GM21737 (cell line): ENCODE results near the gene CAMTA1.
"Not testable (repeated sequence)": the region's sequence is repeated elsewhere in the genome, so short reads cannot be mapped to it uniquely, and the experiment has no call there.

ENCODE experiments used
- ATAC-seq: cut with Tn5 transposase; IDR thresholded peaks from one replicate; pipeline ENCODE4 v1.9.1; 2021; ENCODE audit warnings: mild to moderate bottlenecking, moderate library complexity; ENCODE audit not compliant: unreplicated experiment

CAMTA1 gene

DNA sequence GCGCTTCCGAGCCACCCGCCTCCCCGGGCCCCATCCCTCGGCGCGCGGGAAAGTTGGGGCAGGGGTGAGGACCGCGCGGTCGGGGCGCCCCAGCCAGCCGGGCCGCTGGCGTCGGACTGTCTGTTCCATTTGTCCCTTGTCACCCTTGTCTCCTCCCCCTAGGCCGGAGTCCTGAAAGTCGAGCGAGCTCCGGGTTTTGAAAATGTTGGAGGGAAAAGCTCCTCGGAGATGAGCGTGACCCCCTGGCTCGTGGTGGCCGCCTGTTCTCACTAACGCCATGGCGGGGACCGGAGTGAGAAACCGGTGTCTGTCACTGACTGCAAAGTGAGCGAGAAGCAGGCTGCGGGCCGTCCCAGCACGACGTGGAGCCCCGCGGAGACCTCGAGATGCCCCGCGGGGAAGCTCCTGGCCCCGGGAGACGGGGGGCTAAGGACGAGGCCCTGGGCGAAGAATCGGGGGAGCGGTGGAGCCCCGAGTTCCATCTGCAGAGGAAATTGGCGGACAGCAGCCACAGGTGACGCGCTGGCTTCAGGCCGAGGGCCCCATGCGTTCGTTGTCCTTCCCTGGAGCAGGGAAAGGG lies 999.3 kb downstream of the CAMTA1 start:
- no peak for ATAC-seq

DNA sequence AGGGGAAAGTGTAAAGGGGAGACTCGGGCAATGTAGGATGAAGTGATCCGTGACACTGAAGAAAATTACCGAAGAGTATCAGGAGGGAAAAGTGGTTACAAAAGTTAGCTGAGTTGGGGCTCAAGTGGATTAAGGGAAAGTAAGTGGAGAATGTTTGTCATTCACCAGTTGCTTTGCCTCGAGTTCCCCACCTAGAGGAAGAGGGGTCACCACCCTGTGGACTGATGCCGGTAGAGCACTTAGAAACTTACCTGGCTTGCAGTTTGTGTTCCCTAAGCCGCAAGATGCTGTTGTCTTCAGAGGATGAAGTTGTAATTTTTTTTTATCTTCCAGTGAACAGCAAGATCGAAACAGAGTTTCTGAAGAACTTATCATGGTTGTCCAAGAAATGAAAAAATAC lies 999.9 kb downstream of the CAMTA1 start:
- ATAC-seq = no peak

DNA sequence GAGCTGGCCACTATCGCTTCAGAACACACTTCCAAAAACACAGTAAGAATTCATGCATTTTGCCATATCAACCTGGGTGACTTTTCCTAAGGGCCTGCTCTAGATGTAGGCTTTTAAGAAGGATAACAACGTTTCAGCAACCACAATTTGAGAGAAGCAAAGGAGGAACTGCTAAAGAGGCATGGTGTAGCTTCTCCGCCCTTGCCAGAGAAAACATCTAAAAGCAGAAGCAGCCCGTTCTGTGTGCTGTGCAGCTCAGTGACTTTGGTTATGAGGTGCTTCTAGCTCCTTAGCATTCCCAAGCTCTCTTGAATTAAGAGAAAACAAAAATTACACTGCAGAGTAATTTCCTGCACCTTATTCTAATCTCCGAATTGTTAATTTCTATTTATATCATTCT lies 1001.5 kb downstream of the CAMTA1 start:
- no peak for ATAC-seq

DNA sequence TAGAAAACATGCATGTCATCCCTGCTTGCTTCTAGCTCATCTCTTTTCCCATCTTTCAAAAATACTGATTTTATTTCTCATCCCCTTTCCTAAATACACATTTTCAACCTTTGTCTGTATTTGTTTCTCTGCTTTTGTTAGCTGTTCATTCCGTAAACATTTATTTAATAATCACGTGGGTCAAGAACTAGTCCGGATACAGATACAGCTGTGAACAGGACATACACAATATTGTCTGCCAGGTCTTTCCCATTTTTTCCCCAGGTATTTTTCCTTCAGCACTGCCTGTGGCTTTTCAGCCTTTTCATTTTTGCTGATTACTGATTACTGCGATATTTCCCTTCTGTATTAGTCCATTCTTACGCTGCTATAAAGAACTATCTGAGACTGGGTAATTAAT lies 1004.6 kb downstream of the CAMTA1 start:
- no peak for ATAC-seq

DNA sequence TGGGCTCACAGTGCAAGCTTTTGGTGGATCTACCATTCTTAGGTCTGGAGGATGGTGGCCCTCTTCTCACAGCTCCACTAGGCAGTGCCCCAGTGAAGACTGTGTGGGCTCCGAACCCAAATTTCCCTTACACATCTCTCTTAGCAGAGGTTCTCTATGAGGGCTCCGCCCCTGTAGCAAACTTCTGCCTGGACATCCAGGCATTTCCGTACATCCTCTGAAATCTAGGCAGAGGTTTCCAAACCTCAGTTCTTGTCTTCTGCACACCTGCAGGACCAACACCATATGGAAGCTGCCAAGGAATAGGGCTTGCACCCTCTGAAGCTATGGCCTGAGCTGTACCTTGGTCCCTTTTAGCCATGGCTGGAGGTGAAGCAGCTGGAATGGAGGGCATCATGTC lies 1005.8 kb downstream of the CAMTA1 start:
- ATAC-seq = not testable (repeated sequence)

DNA sequence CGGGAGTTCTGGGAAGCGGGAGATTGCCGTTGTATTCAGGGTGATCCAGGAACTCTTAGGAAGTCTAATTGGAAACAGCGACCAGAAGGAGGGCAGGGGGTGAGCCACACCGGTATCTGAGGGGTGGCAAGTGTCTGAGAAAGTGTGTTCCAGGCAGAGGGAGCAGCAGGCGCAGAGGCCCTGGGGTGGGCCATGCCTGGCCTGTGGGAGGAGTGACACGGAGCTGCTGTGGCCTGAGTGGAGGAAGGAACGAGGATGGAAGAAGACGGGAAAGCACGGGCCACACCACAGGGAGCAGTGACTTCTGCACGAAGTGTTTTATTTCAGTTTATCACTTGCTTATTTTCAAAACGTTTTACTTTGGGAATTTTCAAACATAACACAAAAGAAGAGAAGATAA lies 1010.2 kb downstream of the CAMTA1 start:
- no peak for ATAC-seq

DNA sequence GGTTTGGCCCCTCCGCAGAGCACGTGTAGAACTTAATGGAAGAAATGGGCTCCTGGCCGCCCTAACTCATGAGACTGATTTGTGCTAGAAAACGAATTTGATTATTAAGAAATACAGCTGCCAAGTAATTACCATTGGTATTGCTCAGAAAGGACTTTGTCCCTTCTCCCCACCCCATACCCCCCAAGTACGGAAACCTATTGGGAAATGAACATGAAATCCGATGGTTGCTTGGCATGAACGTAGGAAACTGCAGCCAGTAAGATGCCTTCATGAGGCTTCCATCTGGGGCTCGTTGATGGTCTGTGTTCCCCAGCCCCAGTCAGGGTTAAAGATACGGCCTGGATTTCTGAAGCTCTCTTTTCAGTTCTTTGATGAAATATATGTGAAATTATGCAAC lies 1020.2 kb downstream of the CAMTA1 start:
- no peak for ATAC-seq

DNA sequence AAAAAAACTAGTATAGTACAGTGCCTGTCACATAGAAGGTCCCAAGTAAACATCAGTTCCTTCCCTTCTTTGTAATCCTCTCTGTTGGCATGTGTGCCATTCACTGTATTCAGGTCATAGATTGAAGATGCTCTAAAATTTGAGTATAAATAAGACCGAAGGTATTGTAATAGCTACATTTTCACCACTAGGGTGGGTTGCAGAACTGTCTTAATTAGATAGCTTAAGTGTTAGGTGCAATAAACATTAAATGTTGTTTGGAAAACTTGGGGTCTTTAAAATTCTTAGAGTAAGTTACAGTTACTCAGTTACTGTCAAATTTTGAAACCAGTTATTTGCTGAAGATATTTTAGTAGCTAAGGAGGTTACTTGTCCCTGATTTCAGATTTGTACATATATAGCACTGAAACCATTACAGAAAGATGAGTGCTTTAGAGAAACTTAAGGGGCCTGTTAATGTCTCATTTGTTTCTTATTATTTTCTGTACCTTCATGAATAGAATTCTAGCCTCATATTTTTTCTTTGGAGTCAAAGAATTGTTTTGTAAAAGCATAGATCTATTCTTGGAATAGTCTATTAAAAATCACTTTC lies 1023.1 kb downstream of the CAMTA1 start:
- no peak for ATAC-seq

DNA sequence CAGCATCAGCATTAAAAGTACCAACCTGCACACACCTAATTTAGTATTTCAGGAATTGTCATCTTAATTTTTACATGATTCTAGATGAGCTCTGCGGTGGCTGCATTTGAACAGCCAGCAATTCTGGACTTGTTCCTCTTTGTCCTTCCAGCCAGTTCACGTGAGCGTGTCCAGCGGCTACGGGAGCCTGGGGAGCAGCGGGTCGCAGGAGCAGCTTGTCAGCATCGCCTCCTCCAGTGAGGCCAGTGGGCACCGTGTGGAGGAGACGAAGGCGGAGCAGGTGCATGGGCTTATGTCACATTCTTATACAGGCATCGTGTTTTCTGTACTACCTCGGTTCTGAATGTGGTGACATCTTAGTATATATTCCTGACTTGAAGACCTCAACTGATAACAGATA lies 1024.5 kb downstream of the CAMTA1 start:
- ATAC-seq = no peak

DNA sequence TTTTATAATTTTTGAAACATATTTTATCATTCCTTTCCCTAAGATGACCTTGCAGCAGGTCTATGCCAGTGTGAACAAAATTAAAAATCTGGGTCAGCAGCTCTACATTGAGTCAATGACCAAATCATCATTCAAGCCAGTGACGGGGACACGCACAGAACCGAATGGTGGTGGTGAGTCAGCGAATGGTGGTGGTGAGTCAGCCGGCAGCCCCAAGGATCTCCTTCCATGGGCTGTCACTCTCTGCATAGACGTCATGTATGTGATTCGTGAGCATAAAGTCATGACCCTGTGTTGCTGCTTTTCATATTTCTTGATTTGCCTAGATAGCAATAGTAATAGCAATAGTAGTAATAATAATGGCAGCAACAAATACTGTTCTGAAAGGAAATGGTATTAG lies 1025.1 kb downstream of the CAMTA1 start:
- no peak for ATAC-seq

DNA sequence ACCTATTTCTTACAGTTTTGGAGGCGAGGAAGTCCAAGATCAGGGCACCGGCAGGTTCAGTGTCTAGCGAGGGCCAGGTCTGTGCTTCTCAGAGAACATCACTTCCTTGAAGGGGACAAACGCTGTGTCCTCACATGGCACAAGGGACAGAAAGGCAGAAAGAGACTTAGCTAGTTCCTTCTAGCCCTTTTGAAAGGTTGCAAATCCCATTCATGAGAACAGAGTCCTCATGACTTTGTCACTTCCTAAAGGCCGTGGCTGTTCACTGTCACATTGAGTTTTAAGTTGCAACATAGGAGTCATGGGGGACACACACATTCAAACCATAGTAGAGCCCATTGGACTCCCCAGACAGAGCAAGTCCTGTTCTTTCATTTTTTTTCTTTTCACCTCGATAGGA lies 1026.2 kb downstream of the CAMTA1 start:
- no peak for ATAC-seq

DNA sequence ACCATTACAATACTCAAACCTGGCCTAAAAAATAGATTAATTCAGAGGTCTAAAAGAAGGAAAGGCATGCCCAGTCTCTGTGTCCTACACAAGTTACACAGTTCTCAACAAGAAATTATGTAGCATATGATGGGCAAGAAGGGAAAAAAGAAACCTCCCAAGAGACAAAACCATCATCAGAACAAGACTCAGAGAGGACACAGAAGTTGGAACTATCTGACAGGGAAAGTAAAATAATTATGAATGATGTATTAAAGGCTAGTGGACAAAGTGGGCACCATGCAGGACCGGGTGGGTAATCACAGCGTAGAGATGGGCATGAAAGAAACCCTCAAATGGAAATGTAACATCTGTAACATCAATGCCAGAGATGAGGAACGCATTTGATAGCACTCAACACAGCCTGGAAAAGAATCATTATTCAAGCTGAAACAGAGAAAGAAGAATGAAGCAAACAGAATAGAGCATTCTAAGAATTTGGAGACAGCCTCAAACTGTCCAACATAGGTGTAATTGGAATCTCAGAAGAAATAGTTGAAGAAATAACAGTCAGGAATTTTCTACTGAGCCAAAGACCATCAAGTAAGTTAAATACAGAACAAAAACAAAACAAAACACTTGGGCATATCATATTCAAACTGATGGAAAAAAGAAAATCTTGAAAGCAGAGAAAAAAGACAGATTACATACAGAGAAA lies 1028.6 kb downstream of the CAMTA1 start:
- ATAC-seq = no peak
